H54 (cell line): ENCODE measurements around the gene TMC1.

Experiments used
- DNase-seq: peaks from one replicate; pipeline ENCODE4 v3.0.0; 2011; ENCODE audit warnings: low spot score, mixed read lengths; ENCODE audit not compliant: insufficient read length
- FAIRE-seq: peaks from 3 replicates; lab custom pipeline; 2011; peaks lifted over from hg19 to GRCh38; lab: Jason Lieb, UNC
- POLR2A ChIP-seq: IDR thresholded peaks from 2 replicates; pipeline ENCODE4 v1.6.1; 2011; ENCODE audit warnings: low read depth, mild to moderate bottlenecking, low read length

The TMC1 gene

GRCh38 chr9:72726947-72727346 lies 205.5 kb downstream of the TMC1 start:
- DNase-seq (no peak), FAIRE-seq (no peak)
- TF ChIP-seq POLR2A: no peak

- TF ChIP-seq POLR2A: no peak
- DNase-seq (no peak), FAIRE-seq (no peak)
Observed at GRCh38 chr9:72728031-72728770, 206.8 kb downstream of the TMC1 start.

- no peak for FAIRE-seq
- TF ChIP-seq POLR2A: no peak
- no peak for DNase-seq
Observed at GRCh38 chr9:72733895-72734294, 212.5 kb downstream of the TMC1 start.

GRCh38 chr9:72734631-72735030 lies 213.2 kb downstream of the TMC1 start:
- TF ChIP-seq POLR2A: no peak
- FAIRE-seq: no peak
- DNase-seq: no peak

GRCh38 chr9:72743836-72744235 lies 222.4 kb downstream of the TMC1 start:
- FAIRE-seq: no peak
- DNase-seq: no peak
- no peak for TF ChIP-seq POLR2A

GRCh38 chr9:72749276-72749675 lies 227.9 kb downstream of the TMC1 start:
- no peak for TF ChIP-seq POLR2A
- FAIRE-seq: no peak
- DNase-seq: no peak

- FAIRE-seq (no peak), DNase-seq (no peak)
- no peak for TF ChIP-seq POLR2A
Observed at GRCh38 chr9:72751541-72751940, 230.1 kb downstream of the TMC1 start.

GRCh38 chr9:72753266-72753893 lies 232.0 kb downstream of the TMC1 start:
- no peak for DNase-seq
- FAIRE-seq: no peak
- TF ChIP-seq POLR2A: no peak

GRCh38 chr9:72755836-72756235 lies 234.4 kb downstream of the TMC1 start:
- no peak for TF ChIP-seq POLR2A
- DNase-seq (no peak), FAIRE-seq (no peak)

- DNase-seq (no peak), FAIRE-seq (no peak)
Observed at GRCh38 chr9:72758944-72759343, 237.5 kb downstream of the TMC1 start.

GRCh38 chr9:72763022-72763421 lies 241.6 kb downstream of the TMC1 start:
- TF ChIP-seq POLR2A: no peak
- DNase-seq (no peak), FAIRE-seq (no peak)

More at GRCh38 chr9:72758944-72759343, 237.5 kb downstream of the TMC1 start:
- TF ChIP-seq POLR2A: no peak

GRCh38 chr9:72769546-72769945 lies 248.1 kb downstream of the TMC1 start:
- no peak for FAIRE-seq
- TF ChIP-seq POLR2A: no peak
- DNase-seq: no peak

- DNase-seq: no peak
- FAIRE-seq: no peak
- no peak for TF ChIP-seq POLR2A
Observed at GRCh38 chr9:72772661-72773060, 251.3 kb downstream of the TMC1 start.

- DNase-seq (no peak), FAIRE-seq (peak; percentile 43)
- TF ChIP-seq POLR2A: no peak
Observed at GRCh38 chr9:72773570-72773969, 252.2 kb downstream of the TMC1 start.

GRCh38 chr9:72775570-72775969 lies 254.2 kb downstream of the TMC1 start:
- TF ChIP-seq POLR2A: no peak
- FAIRE-seq (no peak), DNase-seq (no peak)
